K562 (cell line): ENCODE measurements around the gene CFD. TPM values are rescaled to one million over a fixed set of nuclear protein-coding genes. Genes with fewer than 3 reads are reported as not detected.

Experiments used
- FUS ChIP-seq: fragments of 200-400 bp; formaldehyde crosslinking; optimal IDR thresholded peaks from 2 replicates; pipeline ENCODE3; 2017; ENCODE audit warnings: low read depth, low read length
- GABPA ChIP-seq: fragments of 200-800 bp; sonication (Bioruptor generic); conservative IDR thresholded peaks from 2 replicates; pipeline ENCODE4 v1.6.1; 2016; ENCODE audit warnings: low read depth, missing genetic modification characterization, missing compliant biosample characterization
- ILF3 ChIP-seq: fragments of 450-650 bp; IDR thresholded peaks from 2 replicates; pipeline ENCODE4 v1.6.1; 2018; ENCODE audit warnings: antibody characterized with exemption, mild to moderate bottlenecking, moderate library complexity, borderline replicate concordance
- MTA1 ChIP-seq: fragments of 450-650 bp; IDR thresholded peaks from 2 replicates; pipeline ENCODE4 v1.6.1; 2017; ENCODE audit warnings: borderline replicate concordance
- NCOA6 ChIP-seq: fragments of 450-650 bp; IDR thresholded peaks from 2 replicates; pipeline ENCODE4 v1.6.1; 2017; ENCODE audit warnings: mild to moderate bottlenecking
- NFE2 ChIP-seq: IDR thresholded peaks from 2 replicates; pipeline ENCODE4 v1.6.1; 2014; ENCODE audit warnings: antibody characterized with exemption, low read depth
- NFYB ChIP-seq: IDR thresholded peaks from 2 replicates; pipeline ENCODE4 v1.6.1; 2011; ENCODE audit warnings: mild to moderate bottlenecking, moderate library complexity; ENCODE audit not compliant: insufficient read length; ENCODE audit errors: extremely low read depth
- NONO ChIP-seq, 2 experiments: fragments of 200-400 bp in 1 of 2; fragments of 450-650 bp in 1 of 2; formaldehyde crosslinking in 1 of 2; IDR thresholded peaks; 2 replicates each; pipeline ENCODE4 v1.6.1; 2017; ENCODE audit warnings: low read depth in 2 of 2, mild to moderate bottlenecking in 2 of 2, moderate library complexity in 2 of 2, low read length in 1 of 2
- OTX1 ChIP-seq: fragments of 450-650 bp; formaldehyde crosslinking; IDR thresholded peaks from 2 replicates; pipeline ENCODE4 v1.4.0; 2022; ENCODE audit warnings: mild to moderate bottlenecking
- RB1 ChIP-seq: fragments of 450-650 bp; IDR thresholded peaks from 2 replicates; pipeline ENCODE4 v1.6.1; 2017; ENCODE audit warnings: low read depth, mild to moderate bottlenecking
- SMAD1 ChIP-seq: fragments of 150-350 bp; IDR thresholded peaks from 2 replicates; pipeline ENCODE4 v1.6.1; 2014; ENCODE audit warnings: low read length, low read depth; ENCODE audit not compliant: partially characterized antibody
- SP1 ChIP-seq: sonication (generic); formaldehyde crosslinking; IDR thresholded peaks from 2 replicates; pipeline ENCODE4 v1.8.1; 2022; ENCODE audit warnings: mild to moderate bottlenecking, missing genetic modification reagents
- TEAD4 ChIP-seq, 2 experiments: sonication (generic) in 1 of 2; formaldehyde crosslinking in 1 of 2; IDR thresholded peaks; 2 replicates each; pipeline versions ENCODE4 v1.6.1 to v1.8.0; 2012 to 2022; ENCODE audit warnings: borderline replicate concordance in 1 of 2, inconsistent platforms in 1 of 2, low read length in 1 of 2, mild to moderate bottlenecking in 1 of 2, missing genetic modification reagents in 1 of 2
- YY1 ChIP-seq, 3 experiments: IDR thresholded peaks; 2 replicates each; pipeline ENCODE4 v1.6.1; 2011; ENCODE audit warnings: low read length in 2 of 3, mild to moderate bottlenecking in 2 of 3, moderate library complexity in 2 of 3, borderline replicate concordance in 1 of 3, control low read depth in 1 of 3, low read depth in 1 of 3; ENCODE audit not compliant: insufficient read depth in 3 of 3, insufficient replicate concordance in 2 of 3, control insufficient read depth in 1 of 3, insufficient read length in 1 of 3; ENCODE audit errors: extremely low read depth in 1 of 3
- ZC3H4 ChIP-seq: sonication (generic); formaldehyde crosslinking; IDR thresholded peaks from 2 replicates; pipeline ENCODE4 v1.9.0; 2021; ENCODE audit warnings: missing genetic modification reagents, borderline replicate concordance
- ZNF184 ChIP-seq: sonication (generic); formaldehyde crosslinking; IDR thresholded peaks from 2 replicates; pipeline ENCODE4 v1.5.0; 2020; ENCODE audit warnings: missing genetic modification reagents
- ZNF586 ChIP-seq: fragments of 450-650 bp; formaldehyde crosslinking; conservative IDR thresholded peaks from 2 replicates; pipeline ENCODE4 v1.4.0; 2020; ENCODE audit warnings: mild to moderate bottlenecking, moderate library complexity
- polyA plus RNA-seq, 8 experiments: library from polyadenylated mRNA; depleted of rRNA in 4 of 8; stranded (reverse) in 5 of 8; unstranded in 3 of 8; fragments of >200 nt; fragmentation: Nextera tagmentation in 2 of 8; fragmentation: Illumina TruSeq in 1 of 8; extraction: Ambion mirVana in 2 of 8; extraction: Trizol in 1 of 8; gene quantifications; 2 replicates each; pipeline versions ENCODE4 v1.2.1 to v1.2.3, GENCODE V29; 2011 to 2014; ENCODE audit warnings: inconsistent platforms in 1 of 8, missing spikeins in 1 of 8
- total RNA-seq, 7 experiments: library from RNA; depleted of rRNA in 6 of 7; stranded (reverse); fragments of >200 nt in 6 of 7; fragmentation: Illumina TruSeq in 2 of 7; extraction: Trizol in 2 of 7; gene quantifications; 2 replicates each; pipeline versions ENCODE4 v1.2.1 to v1.2.3, GENCODE V29; 2011 to 2021; ENCODE audit warnings: low replicate concordance in 1 of 7
- TF ChIP-seq, protein P1 (sequence below): fragments of 450-650 bp; formaldehyde crosslinking; IDR thresholded peaks from 2 replicates; pipeline ENCODE4 v1.4.0; 2022; ENCODE audit warnings: missing genetic modification characterization
- TF ChIP-seq, protein P2 (sequence below): fragments of 250-450 bp; sonication (Bioruptor Pico); IDR thresholded peaks from 2 replicates; pipeline ENCODE4 v1.4.0; 2020

CFD gene
- total and polyA plus RNA-seq, 9 of the 15 experiments (the other 6 are each of a cell fraction or from before 2014, with no cell fraction given) = 0.52 to 59.4 (median 7.6) TPM

DNA sequence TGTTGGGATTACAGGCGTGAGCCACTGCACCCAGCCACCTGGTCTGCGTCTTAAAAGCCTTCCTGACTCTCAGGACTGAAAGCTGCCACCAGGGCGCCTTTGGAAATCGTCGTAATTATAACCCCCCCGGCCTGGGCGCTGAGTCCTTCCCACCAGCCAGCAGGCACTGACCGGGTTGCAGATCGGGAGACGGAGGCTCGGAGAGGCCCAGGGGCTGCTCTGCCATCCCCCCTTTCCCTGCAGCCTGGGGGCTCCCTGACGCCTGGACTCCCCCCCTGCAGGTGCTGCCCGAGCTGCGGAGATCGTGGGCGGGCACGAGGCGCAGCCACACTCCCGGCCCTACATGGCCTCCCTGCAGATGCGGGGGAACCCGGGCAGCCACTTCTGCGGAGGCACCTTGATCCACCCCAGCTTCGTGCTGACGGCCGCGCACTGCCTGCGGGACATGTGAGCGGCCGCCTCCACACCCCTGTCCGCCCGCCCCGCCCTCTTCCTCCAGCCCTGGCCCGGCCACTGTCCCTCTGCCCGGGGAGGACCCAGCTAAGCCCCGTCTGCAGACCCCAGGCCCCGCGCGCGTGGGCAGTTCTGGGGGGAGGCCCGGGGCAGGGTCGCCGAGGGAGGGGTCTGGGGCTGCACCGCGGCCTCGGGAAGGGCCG lies 16.2 kb upstream of the CFD start (continued):
- TF ChIP-seq YY1 (IDR thresholded peaks at IDR 0.05; ENCODE audit: borderline replicate concordance in 1 of 3, control insufficient read depth in 1 of 3, extremely low read depth in 1 of 3, insufficient read depth in 3 of 3, insufficient read length in 1 of 3, insufficient replicate concordance in 2 of 3, low read depth in 1 of 3, low read length in 2 of 3) (no peak), ILF3 (no peak), SMAD1 (no peak), ZC3H4 (CRISPR knock-in tag) (no peak), NONO (IDR thresholded peaks at IDR 0.05; ENCODE audit: low read depth in 2 of 2, low read length in 1 of 2) (0 out of 4 replicates have a peak, but pooled peaks of 1 of the 2 experiments have one; percentile 4), FUS (no peak), OTX1 (CRISPR knock-in tag) (no peak), NCOA6 (no peak), SP1 (CRISPR knock-in tag) (0 out of 2 replicates have a peak, but pooled peaks have one; percentile 69), NFE2 (no peak), ZNF184 (CRISPR knock-in tag) (no peak), ZNF586 (CRISPR knock-in tag) (no peak), RB1 (peak; percentile 41; the same call in 1 of the 2 replicates), TEAD4 (IDR thresholded peaks at IDR 0.05; ENCODE audit: low read length) (no peak), TEAD4 (CRISPR knock-in tag; IDR thresholded peaks at IDR 0.05; ENCODE audit: borderline replicate concordance) (no peak), NFYB (no peak), MTA1 (no peak; the same call in 1 of the 2 replicates), GABPA (no peak)
- TF ChIP-seq, protein P1, sequence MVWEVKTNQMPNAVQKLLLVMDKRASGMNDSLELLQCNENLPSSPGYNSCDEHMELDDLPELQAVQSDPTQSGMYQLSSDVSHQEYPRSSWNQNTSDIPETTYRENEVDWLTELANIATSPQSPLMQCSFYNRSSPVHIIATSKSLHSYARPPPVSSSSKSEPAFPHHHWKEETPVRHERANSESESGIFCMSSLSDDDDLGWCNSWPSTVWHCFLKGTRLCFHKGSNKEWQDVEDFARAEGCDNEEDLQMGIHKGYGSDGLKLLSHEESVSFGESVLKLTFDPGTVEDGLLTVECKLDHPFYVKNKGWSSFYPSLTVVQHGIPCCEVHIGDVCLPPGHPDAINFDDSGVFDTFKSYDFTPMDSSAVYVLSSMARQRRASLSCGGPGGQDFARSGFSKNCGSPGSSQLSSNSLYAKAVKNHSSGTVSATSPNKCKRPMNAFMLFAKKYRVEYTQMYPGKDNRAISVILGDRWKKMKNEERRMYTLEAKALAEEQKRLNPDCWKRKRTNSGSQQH (CRISPR knock-in tag) = no peak
- TF ChIP-seq, protein P2, sequence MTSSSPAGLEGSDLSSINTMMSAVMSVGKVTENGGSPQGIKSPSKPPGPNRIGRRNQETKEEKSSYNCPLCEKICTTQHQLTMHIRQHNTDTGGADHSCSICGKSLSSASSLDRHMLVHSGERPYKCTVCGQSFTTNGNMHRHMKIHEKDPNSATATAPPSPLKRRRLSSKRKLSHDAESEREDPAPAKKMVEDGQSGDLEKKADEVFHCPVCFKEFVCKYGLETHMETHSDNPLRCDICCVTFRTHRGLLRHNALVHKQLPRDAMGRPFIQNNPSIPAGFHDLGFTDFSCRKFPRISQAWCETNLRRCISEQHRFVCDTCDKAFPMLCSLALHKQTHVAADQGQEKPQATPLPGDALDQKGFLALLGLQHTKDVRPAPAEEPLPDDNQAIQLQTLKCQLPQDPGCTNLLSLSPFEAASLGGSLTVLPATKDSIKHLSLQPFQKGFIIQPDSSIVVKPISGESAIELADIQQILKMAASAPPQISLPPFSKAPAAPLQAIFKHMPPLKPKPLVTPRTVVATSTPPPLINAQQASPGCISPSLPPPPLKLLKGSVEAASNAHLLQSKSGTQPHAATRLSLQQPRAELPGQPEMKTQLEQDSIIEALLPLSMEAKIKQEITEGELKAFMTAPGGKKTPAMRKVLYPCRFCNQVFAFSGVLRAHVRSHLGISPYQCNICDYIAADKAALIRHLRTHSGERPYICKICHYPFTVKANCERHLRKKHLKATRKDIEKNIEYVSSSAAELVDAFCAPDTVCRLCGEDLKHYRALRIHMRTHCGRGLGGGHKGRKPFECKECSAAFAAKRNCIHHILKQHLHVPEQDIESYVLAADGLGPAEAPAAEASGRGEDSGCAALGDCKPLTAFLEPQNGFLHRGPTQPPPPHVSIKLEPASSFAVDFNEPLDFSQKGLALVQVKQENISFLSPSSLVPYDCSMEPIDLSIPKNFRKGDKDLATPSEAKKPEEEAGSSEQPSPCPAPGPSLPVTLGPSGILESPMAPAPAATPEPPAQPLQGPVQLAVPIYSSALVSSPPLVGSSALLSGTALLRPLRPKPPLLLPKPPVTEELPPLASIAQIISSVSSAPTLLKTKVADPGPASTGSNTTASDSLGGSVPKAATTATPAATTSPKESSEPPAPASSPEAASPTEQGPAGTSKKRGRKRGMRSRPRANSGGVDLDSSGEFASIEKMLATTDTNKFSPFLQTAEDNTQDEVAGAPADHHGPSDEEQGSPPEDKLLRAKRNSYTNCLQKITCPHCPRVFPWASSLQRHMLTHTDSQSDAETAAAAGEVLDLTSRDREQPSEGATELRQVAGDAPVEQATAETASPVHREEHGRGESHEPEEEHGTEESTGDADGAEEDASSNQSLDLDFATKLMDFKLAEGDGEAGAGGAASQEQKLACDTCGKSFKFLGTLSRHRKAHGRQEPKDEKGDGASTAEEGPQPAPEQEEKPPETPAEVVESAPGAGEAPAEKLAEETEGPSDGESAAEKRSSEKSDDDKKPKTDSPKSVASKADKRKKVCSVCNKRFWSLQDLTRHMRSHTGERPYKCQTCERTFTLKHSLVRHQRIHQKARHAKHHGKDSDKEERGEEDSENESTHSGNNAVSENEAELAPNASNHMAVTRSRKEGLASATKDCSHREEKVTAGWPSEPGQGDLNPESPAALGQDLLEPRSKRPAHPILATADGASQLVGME (CRISPR knock-in tag) = no peak
